Breast epithelium (tissue), 3 donors: ENCODE results near the gene ARL8A.

Experiments
- CTCF ChIP-seq, 3 donors: fragments of 450-650 bp; IDR thresholded peaks; one replicate each; pipeline ENCODE4 v1.5.1; 2016 to 2017; ENCODE audit warnings: antibody characterized with exemption in 3 of 3, mild to moderate bottlenecking in 3 of 3, moderate library complexity in 3 of 3
- POLR2A ChIP-seq: fragments of 450-650 bp; IDR thresholded peaks from one replicate; pipeline ENCODE4 v1.6.1; 2016; ENCODE audit warnings: antibody characterized with exemption, mild to moderate bottlenecking, moderate library complexity

- TF ChIP-seq CTCF (IDR thresholded peaks at IDR 0.05) = no peak
- TF ChIP-seq POLR2A = no peak
Observed at GRCh38 chr1:202189918-202190715, 45.6 kb upstream of the ARL8A start.
